GM12892 (cell line): ENCODE data around the gene ANKRD39.
A peak's percentile ranks its signal among the peaks of the same experiment; 100 is the strongest.

Source experiments
- DNase-seq: peaks from one replicate; pipeline ENCODE4 v3.0.0; 2011; ENCODE audit not compliant: insufficient read length
- FAIRE-seq: peaks from 2 replicates; lab custom pipeline; 2011; peaks lifted over from hg19 to GRCh38; lab: Jason Lieb, UNC
- POLR2A ChIP-seq: IDR thresholded peaks from 2 replicates; pipeline ENCODE4 v1.6.1; 2011; ENCODE audit warnings: low read depth, low read length, control low read depth
- POLR2AphosphoS5 ChIP-seq: IDR thresholded peaks from 2 replicates; pipeline ENCODE4 v1.6.1; 2011; ENCODE audit warnings: low read depth, low read length, control low read depth
- TAF1 ChIP-seq: IDR thresholded peaks from 2 replicates; pipeline ENCODE4 v1.6.1; 2011; ENCODE audit warnings: low read depth, mild to moderate bottlenecking, control low read depth, low read length, borderline replicate concordance

The ANKRD39 gene

GRCh38 chr2:96816836-96817702, 40.7 kb downstream of the ANKRD39 start:
- DNase-seq = no peak
- TF ChIP-seq POLR2A = no peak
- no peak for TF ChIP-seq POLR2AphosphoS5
- TF ChIP-seq TAF1 = no peak
- FAIRE-seq = no peak

- TF ChIP-seq POLR2A = peak; percentile 56; the same call in 1 of the 2 replicates
- TF ChIP-seq TAF1 = no peak
- FAIRE-seq (peak; percentile 96), DNase-seq (peak; percentile 99)
Observed at GRCh38 chr2:96816127-96816835, 41.5 kb downstream of the ANKRD39 start, which contains the start of gene CNNM3. CNNM3 (plus strand) TSS chr2:96816268; CDS start chr2:96816278, 10 bp downstream.

DNA sequence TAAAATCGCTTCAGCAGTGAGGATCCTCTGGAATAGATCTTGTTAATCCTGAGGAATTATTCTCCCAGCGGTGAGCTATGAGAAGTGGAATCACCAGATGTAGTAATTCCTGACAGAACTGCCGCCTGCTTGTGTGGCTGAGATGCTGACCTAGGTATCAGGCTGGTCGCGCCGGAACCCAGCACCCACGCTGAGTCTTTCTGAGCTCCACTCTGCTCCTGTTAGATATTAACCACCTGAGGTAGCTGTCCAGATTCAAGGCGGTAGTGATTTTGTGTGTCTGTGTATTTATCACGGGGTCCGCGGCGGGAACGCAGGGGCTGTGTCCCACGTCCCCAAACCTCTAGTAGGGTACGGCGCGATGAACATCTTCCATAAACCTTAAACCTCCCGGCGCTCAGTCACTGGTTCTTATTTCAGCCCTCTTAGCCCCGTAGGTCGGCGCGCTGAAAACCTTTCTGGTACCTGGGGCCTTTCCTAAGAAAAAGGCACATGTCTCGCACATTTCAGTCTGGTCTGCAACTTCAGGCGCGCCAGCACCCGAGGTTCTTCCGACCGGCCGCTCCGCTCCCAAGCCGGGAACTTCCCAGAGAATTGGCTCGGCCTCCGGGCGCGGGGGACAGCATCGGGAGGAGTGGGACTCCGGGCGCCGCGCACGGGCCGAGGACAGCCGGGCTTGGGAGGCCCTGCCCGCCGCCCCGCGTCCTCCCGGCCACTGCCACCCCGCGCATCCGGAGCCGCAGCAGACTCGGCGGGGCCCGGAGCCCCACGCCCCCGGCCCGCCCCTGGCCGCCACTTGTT, 42.3 kb downstream of the ANKRD39 start:
- FAIRE-seq (no peak), DNase-seq (no peak)
- no peak for TF ChIP-seq POLR2AphosphoS5
- TF ChIP-seq POLR2A = no peak
- TF ChIP-seq TAF1 = no peak

DNA sequence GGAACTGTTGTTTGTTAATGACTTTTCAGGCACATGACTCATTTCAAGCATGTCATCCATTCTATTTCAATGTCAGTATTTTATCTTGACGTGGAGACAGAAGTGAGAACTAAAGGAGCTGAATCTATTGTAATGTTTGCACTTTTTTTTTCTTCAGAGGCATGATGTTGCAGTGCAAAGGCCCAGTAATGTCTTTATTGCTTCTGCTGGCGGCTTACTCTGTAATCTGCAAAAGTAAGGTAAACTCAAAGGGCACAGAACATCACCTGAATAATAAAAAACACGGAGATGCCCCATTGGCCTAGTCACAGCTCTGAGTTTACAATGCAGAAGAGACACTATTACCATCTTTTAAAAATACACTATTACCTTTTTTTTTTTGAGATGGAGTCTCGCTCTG, 44.2 kb downstream of the ANKRD39 start:
- FAIRE-seq (no peak), DNase-seq (no peak)
- TF ChIP-seq TAF1 (no peak), POLR2A (no peak), POLR2AphosphoS5 (no peak)

- no peak for TF ChIP-seq TAF1
- no peak for TF ChIP-seq POLR2A
- no peak for TF ChIP-seq POLR2AphosphoS5
- DNase-seq = no peak
- FAIRE-seq = no peak
Observed at GRCh38 chr2:96811917-96812316, 45.9 kb downstream of the ANKRD39 start.

- DNase-seq (no peak), FAIRE-seq (no peak)
- TF ChIP-seq POLR2AphosphoS5 = no peak
- TF ChIP-seq POLR2A = no peak
- no peak for TF ChIP-seq TAF1
Observed at GRCh38 chr2:96810783-96811192, 47.0 kb downstream of the ANKRD39 start.

DNA sequence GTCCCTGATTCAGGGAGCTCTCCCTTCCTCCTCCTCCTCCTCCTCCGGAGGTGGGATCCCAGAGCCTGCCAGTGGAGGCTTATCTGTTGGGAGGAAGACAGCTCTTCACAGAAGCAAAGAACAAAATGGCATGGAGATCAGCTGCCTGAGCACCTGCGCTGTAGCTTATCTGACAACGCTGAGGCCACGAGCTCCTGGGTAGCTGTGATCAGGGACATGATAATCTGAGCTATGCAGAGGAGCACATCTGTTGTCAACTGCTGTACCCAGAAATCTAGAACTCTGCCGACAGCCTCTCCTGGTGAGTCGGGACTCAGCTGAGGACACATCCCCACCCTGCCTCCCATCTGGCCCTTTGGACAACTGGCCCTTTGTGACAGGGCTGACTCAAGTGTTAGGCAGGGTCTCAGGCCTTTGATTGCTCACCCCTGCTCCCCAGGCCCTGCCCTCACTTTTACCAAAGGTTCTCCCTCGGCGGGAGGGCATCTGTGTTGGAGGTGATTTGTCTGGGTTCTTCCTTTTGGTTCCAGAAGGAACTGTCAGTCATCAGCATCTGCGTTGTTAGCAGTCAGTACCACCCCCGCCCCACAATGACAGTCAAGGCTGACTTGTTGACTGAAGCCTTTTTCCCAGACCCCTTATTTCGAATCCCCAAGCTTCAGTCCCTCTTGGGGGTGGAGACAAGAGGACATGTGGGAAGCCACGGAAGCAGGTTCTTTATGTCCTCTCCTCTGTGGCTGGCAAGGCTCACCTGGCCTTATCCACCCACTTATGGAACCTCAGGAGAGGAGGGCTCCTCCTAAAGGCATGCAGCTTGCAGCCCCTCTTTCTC, 47.6 kb downstream of the ANKRD39 start:
- TF ChIP-seq POLR2A (no peak), POLR2AphosphoS5 (no peak), TAF1 (no peak)
- FAIRE-seq (no peak), DNase-seq (no peak)

DNA sequence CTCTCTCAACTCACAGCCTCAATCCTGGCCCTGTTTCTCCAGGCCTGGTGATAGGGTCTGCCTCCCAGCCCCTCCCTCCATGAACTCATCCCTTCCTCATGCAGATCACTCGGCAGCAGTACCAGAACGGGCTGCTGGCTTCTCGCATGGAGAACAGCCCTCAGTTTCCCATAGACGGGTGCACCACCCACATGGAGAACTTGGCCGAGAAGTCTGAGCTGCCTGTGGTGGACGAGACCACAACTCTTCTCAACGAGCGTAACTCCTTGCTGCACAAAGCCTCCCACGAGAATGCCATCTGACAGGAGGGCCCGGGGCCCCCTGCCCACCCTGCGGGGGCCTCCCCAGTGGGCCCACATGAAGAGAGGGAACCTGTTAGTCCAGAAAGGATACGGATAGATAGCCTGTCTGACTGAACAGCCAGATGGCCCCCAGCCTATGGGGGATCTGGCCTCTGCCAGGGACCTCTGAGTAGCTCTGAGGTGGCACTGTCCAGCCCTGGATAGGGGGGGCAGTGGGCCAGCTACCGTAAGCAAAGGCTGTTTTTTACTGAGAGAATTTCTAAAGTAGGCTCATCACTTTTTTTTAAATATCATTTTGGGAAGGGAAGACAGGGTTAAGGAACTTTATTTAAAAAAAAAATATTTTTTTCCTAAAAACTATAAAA, 48.5 kb downstream of the ANKRD39 start:
- no peak for FAIRE-seq
- no peak for TF ChIP-seq POLR2AphosphoS5
- TF ChIP-seq TAF1 = no peak
- no peak for TF ChIP-seq POLR2A
- no peak for DNase-seq

DNA sequence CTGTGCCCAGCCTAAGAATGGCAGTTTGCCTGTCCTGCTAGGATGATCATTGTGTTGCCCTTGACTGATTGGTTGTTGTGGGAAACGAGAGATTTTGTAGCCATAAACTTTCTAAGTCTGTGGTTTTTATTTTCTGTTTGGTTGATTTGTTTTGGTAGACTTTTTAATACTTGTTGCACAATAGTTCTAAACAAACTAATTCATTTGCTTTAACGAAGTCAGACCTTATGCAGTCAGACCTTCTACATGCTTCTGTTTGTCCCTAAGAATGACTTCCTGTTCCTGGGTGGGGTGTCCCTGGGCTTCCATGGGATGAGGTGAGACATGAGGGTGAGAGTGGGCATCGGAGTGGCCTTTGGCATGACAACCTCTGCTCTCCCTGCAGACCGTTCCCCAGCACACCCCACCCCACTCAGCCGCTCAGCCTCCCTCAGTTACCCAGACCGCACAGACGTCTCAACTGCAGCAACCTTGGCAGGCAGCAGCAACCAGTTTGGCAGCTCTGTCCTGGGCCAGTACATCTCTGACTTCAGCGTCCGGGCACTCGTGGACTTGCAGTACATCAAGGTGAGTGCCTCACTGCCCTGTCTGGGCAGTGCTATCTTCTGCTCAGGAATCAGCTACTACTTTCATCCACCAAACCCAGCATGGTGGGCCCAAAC, 49.5 kb downstream of the ANKRD39 start:
- DNase-seq = no peak
- FAIRE-seq = no peak
- TF ChIP-seq POLR2A (no peak), TAF1 (no peak), POLR2AphosphoS5 (no peak)
